GM11168 (cell line): ENCODE results near the gene BRPF3.

ENCODE experiments used
- in situ Hi-C: fragments of 300-500 bp; cut with MboI; formaldehyde crosslinking; loops from one replicate; pipeline ENCODE4 v1.12.0; 2022; ENCODE audit warnings: low sequenced_read_pairs; ENCODE audit not compliant: unreplicated experiment

Gene BRPF3

DNA sequence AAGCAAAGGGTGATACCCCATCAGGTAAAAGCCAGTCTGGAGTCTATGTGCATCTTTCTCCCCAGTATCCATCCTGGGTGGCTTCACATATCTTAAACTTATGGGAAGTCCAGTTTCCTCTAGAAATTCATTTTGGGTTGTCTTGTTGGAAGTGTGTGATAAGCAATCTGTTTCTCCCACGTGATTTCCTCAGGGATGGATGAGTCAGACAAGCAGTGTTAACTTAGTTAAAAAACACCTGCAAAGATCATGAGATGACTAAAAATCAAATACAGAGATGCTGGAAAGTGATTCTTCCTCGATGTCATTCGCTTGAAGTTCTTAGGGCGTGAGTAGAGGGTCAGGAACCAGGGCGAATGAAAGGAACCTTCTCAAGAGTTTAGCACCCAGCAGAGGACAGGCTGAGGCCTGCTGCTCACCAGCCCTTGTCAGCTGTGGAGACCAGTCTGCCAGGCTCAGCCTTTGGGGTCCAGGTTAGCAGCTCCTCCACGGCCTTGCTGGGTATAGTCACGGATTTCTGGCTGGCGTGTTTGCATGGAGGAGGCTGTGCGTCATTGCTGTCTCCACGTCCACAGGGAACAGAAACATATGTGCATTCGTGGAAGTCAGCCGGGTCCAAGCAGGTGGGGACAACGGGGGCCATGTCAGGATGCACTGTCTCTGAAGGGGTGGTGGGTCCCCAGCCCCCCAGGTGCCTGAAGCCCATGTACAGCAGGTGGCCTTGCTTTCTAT, 70.5 kb downstream of the BRPF3 start:
- in situ Hi-C loops = no loop called here

DNA sequence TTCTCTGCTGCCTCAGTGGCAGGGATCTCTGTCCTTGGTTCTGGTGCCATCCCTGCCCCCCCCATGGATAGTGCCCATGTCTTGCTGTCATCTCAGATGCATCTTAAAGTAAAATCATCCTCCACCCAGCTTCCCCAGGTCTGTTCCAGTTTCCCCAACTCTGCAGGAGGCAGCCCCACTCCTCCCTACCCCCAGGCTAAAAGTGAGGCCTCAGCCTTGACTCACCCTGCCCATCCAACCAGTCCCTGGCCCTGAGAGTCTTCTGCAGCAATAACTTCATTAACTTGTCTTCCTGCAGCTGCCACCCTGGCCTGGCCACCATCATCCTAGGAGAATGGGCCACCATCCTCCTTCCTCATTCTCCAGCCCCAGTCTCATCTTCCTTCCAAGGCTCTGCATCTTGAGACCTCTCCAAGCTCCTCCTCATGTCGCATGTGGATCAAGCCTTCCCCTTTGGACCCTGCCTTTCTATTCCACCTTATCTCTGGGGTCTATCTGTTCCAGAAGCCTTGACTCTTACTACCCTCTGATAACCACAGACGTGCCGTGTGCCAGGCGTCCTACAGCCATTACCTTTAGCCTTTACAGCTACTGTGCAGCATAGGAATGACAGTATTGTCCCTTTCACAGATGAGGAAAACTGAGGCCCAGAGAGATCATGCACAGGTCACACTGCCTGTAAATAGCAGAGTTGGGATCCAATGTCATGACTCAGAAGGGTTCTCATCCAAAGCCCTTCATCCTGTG, 71.4 kb downstream of the BRPF3 start:
- in situ Hi-C loops = no loop called here

GRCh38 chr6:36268478-36269275, 72.1 kb downstream of the BRPF3 start:
- in situ Hi-C loops = no loop called here

GRCh38 chr6:36269834-36270705, 73.5 kb downstream of the BRPF3 start, which contains the start of gene PNPLA1:
PNPLA1 (plus strand) TSS chr6:36270060; CDS start chr6:36270460, 400 bp downstream.
- in situ Hi-C loops = no loop called here

DNA sequence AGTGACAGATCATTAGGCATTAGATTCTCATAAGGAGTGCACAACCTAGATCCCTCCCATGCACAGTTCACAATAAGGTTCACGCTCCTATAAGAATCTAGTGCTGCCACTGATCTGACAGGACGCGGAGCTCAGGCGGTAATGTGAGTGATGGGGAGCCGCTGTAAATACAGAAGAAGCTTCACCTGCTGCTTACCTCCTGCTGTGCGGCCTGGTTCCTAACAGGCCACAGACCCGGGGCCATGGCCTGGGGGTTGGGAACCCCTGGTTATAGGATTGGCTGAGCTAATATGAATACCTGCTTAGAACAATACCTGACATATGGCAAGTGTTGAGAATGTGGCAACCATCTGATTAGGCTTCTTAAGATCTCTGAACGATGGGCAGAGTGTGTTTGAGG, 75.7 kb downstream of the BRPF3 start:
- in situ Hi-C loops = no loop called here

GRCh38 chr6:36273067-36273466, 76.5 kb downstream of the BRPF3 start:
- in situ Hi-C loops = no loop called here

DNA sequence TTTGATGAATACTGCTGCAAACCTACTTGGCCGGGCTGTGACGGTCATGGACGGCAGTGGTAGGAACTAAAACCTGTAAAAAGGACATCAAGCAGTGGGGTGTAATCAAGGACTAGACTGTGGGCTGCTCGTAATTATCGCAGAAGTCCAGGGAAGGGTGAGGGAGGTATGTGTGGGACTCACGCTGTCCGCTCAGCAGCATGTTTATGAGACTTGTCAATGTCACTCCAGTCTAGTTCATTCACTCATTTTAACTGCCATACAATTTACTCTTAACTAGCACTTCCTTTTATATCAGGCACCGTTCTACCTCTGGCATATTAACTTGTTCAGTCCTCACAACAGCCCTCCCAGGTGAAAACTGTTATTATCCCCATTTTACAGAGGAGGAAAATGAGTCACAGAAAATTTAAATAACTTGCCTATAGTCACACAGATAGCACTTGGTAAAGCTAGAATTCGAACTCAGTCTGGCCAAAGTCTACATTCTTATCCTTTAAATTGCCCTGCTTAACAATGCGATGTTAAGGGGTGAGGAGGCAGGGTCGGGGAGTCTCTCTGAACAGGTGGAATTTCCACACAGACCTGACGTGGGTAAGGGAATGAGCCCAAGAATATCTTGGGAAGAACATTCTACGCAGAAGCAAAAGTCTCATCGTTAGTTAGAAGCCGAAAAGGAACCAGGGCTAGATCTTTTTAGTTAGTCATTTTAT, 77.4 kb downstream of the BRPF3 start:
- in situ Hi-C loops = no loop called here

DNA sequence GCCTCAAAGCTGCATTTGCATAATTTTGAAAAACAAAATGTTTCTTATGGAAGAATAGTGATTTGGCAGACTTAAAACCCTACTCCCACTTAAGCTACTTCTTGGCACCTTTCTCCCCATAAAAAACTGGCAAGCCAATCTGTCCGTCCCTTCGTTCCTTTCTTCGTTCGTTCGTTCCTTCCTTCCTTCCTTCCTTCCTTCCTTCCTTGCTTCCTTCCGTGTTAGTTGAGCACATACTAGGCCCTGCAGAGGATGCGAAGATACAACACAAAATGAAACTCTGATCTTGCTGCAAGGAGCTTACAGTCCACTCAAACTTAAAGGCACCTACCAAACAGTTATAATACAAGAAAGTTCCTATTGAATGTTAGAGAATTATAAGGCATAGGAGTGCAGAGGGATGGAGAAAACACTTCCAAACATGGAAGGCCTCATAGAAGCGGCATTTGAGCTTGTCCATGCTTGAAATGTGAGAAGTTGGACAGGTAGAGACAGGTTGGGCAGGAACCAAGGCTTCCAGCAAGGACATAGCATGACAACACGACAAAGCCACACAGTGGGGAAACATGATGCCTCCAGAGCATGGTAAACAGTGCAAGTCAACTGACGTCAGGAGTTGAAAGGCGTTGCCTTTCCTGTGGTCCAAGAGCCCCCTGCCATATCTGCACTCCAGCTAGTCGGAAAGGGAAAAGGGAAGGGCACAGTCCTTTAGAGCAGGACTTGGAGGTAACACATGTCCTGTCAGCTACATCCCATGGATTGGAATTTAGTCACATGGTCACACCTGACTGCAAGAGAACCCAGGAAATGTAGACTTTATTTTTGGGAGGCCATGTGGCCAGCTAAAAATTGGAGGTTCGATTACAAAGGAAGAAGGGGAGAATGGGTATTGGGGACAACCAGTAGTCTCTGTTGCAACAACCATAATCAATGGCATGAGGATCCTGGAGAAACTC, 80.3 kb downstream of the BRPF3 start:
- in situ Hi-C loops = no loop called here

GRCh38 chr6:36277946-36278470, 81.5 kb downstream of the BRPF3 start:
- in situ Hi-C loops = no loop called here

GRCh38 chr6:36280467-36280866, 83.9 kb downstream of the BRPF3 start:
- in situ Hi-C loops = no loop called here

- in situ Hi-C loops = no loop called here
Observed at GRCh38 chr6:36280983-36281382, 84.4 kb downstream of the BRPF3 start.
